ENCODE results near the gene ZNF773. TPM values are rescaled to one million over a fixed set of nuclear protein-coding genes. Genes with fewer than 3 reads are reported as not detected.
"Not testable (repeated sequence)": the region's sequence is repeated elsewhere in the genome, so short reads cannot be mapped to it uniquely, and the experiment has no call there.

The ZNF773 gene
- 4.9 and 5.1 TPM in 2 replicates for total RNA-seq

DNA sequence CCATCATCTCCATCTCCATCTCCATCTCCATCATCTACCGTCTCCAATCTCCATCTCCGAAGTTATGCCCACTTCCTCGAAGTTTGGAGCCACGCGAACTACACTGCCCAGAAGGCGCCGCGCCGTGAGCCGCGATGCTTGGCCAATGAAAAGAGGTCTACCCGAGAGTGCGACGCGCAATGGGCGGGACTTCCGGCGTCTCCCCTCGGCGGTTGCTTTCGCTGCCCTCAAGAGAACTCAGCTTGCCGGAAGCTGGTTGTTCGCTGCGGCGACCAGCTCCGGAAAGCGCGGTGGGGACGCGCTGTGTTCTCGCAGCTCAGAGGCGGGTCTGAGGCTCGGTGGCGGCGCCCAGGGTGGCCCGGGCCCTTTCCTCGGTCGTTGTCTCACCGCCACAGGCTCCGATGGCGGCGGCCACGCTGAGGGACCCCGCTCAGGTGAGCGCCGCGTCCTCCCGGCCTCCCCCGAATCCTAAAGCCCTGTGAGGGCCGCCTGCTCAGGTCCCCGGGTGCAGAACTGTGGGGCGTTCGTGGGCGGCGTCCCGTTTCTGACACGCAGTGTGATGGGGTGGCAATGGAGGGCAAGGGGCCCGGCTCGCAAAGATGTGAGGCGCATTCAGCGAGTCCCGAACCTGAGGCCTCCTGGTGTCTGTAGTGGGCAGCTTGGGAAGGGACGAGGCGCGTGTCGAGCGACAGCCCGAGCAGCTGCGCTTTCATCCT lies at the start of gene ZNF773:
Gene ZNF773 (plus strand): TSS at position 259 of the 716 bp plus-strand sequence. CDS start 143 bp downstream, at position 402.
- Mint-ChIP-seq H3K4me1 (peaks cover 15% of the 10 kb centered on the region), H3K9me3 (peaks cover 39% of the 10 kb centered on the region), H3K36me3 (ENCODE audit: low read depth) (peaks cover 55% of the 10 kb centered on the region), H3K27ac (peak within 1 kb of the TSS; percentile 78), H3K4me3 (peak within 1 kb of the TSS; percentile 67)
- peak; percentile 98 for DNase-seq
- not testable (repeated sequence) for H3K27me3 Mint-ChIP-seq
- intact Hi-C loops (cut with micrococcal nuclease): loop anchor here (1.0 to 10.0 kb wide), 7 partner anchors 23 to 416 kb away; partner anchors contain the start of genes ZNF17, ZNF211, ZNF416 and ZNF417

- no peak for DNase-seq
- Mint-ChIP-seq H3K9me3 (peaks cover 20% of the 10 kb centered on the region), H3K4me1 (no peaks in the 10 kb centered on the region), H3K27me3 (no peaks in the 10 kb centered on the region), H3K27ac (no peak overlapping the region), H3K36me3 (ENCODE audit: low read depth) (peaks cover 2% of the 10 kb centered on the region), H3K4me3 (no peak overlapping the region)
- intact Hi-C loops (cut with micrococcal nuclease): no loop called here
These were observed 47.4 kb upstream of the ZNF773 start for GRCh38 chr19:57452307-57452706.

DNA sequence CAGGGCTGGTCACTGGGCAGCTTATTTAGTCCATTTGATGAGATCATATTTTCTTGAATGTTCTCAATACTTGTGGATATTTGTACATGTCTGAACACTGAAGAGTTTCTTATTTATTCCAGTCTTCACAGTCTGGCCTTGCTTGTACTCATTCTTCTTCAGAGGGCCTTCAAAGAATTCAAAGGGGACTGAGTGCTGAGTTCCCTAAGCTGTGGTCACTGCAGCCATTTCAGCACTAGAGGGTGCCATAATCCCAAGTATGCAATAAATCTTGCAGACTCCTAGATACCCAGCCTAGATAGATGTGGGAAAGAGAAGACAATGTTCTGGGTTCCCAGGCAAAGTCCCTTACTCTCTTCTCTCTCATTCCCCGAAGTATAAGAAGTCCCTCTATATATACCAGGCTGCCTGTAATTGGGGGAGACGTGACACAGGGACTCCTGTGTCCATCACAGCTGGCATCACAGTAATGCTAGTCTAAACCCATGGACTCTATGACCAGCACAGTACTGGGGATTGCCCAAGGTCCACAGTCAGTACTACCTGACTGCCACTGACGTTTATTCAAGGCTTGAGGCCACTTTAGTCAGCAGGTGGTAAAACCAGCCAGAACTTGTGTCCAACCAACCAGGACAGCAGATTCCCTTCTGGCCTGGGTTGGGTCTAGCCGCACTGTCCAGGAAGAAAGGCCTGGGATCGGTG lies 33.9 kb upstream of the ZNF773 start:
- no peak overlapping the region for H3K27ac Mint-ChIP-seq
- no peaks in the 10 kb centered on the region for H3K27me3 Mint-ChIP-seq
- intact Hi-C loops (cut with micrococcal nuclease): no loop called here
- H3K4me1 Mint-ChIP-seq: no peaks in the 10 kb centered on the region
- peak; percentile 80 for DNase-seq
- no peak overlapping the region for H3K4me3 Mint-ChIP-seq
- H3K9me3 Mint-ChIP-seq: peaks cover 12% of the 10 kb centered on the region
- peaks cover 3% of the 10 kb centered on the region for H3K36me3 Mint-ChIP-seq (ENCODE audit: low read depth)

DNA sequence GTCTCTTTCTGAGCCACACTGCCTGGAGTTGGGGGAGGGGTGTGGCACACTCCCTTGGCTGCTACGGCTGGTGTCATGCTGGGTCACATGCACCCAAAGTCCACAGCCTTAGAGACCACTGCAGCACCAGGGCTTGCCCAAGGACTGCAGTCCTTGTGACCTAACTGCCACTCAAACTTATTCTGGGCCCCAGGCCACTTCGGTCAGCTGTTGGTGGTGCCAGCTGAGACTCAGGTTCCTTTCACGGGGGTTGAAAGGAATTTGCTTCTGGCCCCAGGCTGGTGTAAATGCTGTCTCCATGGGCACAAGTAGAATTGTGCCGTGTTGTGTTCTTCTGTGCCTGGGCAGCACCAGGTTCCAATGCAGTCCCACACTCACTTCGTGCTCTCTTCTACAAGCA lies 33.2 kb upstream of the ZNF773 start:
- Mint-ChIP-seq H3K27me3 (no peaks in the 10 kb centered on the region), H3K4me3 (no peak overlapping the region), H3K27ac (no peak overlapping the region), H3K36me3 (ENCODE audit: low read depth) (peaks cover 5% of the 10 kb centered on the region), H3K9me3 (peaks cover 17% of the 10 kb centered on the region), H3K4me1 (no peaks in the 10 kb centered on the region)
- no peak for DNase-seq
- intact Hi-C loops (cut with micrococcal nuclease): no loop called here

- H3K27ac Mint-ChIP-seq: no peak overlapping the region
- intact Hi-C loops (cut with micrococcal nuclease): loop anchor here (10.0 kb wide), 1 partner anchor 681 kb away; the partner anchor contains the start of gene ZNF329
- DNase-seq: no peak
- H3K36me3 Mint-ChIP-seq (ENCODE audit: low read depth): peaks cover 51% of the 10 kb centered on the region
- H3K9me3 Mint-ChIP-seq: peaks cover 60% of the 10 kb centered on the region
- no peak overlapping the region for H3K4me3 Mint-ChIP-seq
- peaks cover 8% of the 10 kb centered on the region for H3K4me1 Mint-ChIP-seq
- H3K27me3 Mint-ChIP-seq: no peaks in the 10 kb centered on the region
These were observed 26.1 kb upstream of the ZNF773 start for GRCh38 chr19:57473646-57474045.

DNA sequence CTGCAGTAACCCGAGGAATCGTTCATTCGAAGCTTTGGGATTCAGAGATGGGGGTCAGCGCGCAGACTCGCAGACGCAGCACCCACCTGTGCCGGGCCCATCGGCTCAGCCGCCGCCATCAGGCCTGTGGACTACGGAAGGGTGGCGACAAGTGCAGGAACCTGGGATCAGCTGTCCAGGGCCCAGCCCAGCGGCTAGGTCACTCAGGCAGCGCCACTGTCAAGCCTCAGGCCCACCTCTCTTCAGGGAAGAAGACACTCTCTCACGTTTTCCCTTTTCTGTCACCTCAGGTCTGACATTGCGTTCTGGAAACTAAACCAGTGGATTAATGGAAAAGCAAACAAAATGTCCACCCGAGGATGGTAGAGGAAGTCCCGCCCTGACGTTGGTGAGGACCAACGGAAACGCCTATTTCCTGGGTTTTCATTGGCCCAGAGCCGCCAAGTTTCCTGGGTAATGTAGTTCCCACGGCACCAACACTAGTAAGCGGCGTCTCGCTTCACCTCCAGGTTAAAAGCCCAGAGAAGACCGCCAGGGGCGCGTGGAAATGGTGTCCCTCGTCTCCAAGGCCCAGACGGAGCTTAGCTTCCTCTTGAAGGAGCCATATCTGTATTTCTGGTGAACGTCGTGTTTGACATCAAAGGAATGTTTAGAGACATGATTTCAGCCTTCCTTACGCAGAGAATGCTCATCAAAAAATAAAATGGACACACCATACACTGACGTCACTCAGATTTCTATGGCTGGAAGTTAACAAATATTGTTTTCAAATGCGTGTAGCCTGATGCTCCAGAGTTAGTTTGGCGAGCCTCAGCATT lies 22.3 kb upstream of the ZNF773 start, which contains the start of gene ZNF772:
Gene ZNF772 (minus strand): TSS at position 376 of the 818 bp plus-strand sequence. CDS start 257 bp downstream, at position 119.
- peaks cover 55% of the 10 kb centered on the region for H3K9me3 Mint-ChIP-seq
- H3K27ac Mint-ChIP-seq: peak within 1 kb of the TSS; percentile 82
- H3K36me3 Mint-ChIP-seq (ENCODE audit: low read depth): peaks cover 46% of the 10 kb centered on the region
- H3K27me3 Mint-ChIP-seq: no peaks in the 10 kb centered on the region
- peak; percentile 95 for DNase-seq
- intact Hi-C loops (cut with micrococcal nuclease): loop anchor here (1.0 to 10.0 kb wide), 3 partner anchors 22 to 677 kb away; partner anchors contain the start of genes ZNF329, ZNF749 and ZNF773
- peaks cover 8% of the 10 kb centered on the region for H3K4me1 Mint-ChIP-seq
- peak within 1 kb of the TSS; percentile 82 for H3K4me3 Mint-ChIP-seq

- Mint-ChIP-seq H3K4me1 (peaks cover 11% of the 10 kb centered on the region), H3K9me3 (peaks cover 37% of the 10 kb centered on the region), H3K27ac (peak within 1 kb of the TSS; percentile 67), H3K4me3 (peak within 1 kb of the TSS; percentile 72), H3K36me3 (ENCODE audit: low read depth) (peaks cover 43% of the 10 kb centered on the region)
- H3K27me3 Mint-ChIP-seq: not testable (repeated sequence)
- peak; percentile 98 for DNase-seq
- intact Hi-C loops (cut with micrococcal nuclease): loop anchor here (1.0 to 5.0 kb wide), 3 partner anchors 40 to 100 kb away; partner anchors contain the start of genes ZNF17, ZNF548 and ZNF549
These were observed 12.1 kb upstream of the ZNF773 start, which contains the start of gene ZNF419 for GRCh38 chr19:57487477-57488298. ZNF419 (plus strand) TSS chr19:57487750; CDS start chr19:57487951, 201 bp downstream.

- DNase-seq, H3K27me3 Mint-ChIP-seq: not testable (repeated sequence)
- H3K4me3 Mint-ChIP-seq: peak overlapping the region; percentile 72
- H3K4me1 Mint-ChIP-seq: peaks cover 11% of the 10 kb centered on the region
- peak overlapping the region; percentile 25 for H3K27ac Mint-ChIP-seq
- peaks cover 42% of the 10 kb centered on the region for H3K9me3 Mint-ChIP-seq
- intact Hi-C loops (cut with micrococcal nuclease): loop anchor here (5.0 kb wide), 2 partner anchors 76 to 101 kb away; partner anchors contain the start of genes ZNF17 and ZNF548
- H3K36me3 Mint-ChIP-seq (ENCODE audit: low read depth): peaks cover 49% of the 10 kb centered on the region
These were observed 11.5 kb upstream of the ZNF773 start for GRCh38 chr19:57488299-57488644.

- Mint-ChIP-seq H3K27ac (peak overlapping the region; percentile 78), H3K4me3 (peak overlapping the region; percentile 67), H3K9me3 (peaks cover 43% of the 10 kb centered on the region), H3K4me1 (peaks cover 15% of the 10 kb centered on the region), H3K36me3 (ENCODE audit: low read depth) (peaks cover 55% of the 10 kb centered on the region)
- intact Hi-C loops (cut with micrococcal nuclease): loop anchor here (1.0 to 10.0 kb wide), 7 partner anchors 22 to 417 kb away; partner anchors contain the start of genes ZNF17, ZNF211, ZNF416 and ZNF417
- H3K27me3 Mint-ChIP-seq, DNase-seq: not testable (repeated sequence)
These were observed 432 bp upstream of the ZNF773 start for GRCh38 chr19:57499332-57499679.

GRCh38 chr19:57500400-57500799 lies 662 bp downstream of the ZNF773 start:
- intact Hi-C loops (cut with micrococcal nuclease); H3K27me3 Mint-ChIP-seq; DNase-seq: not testable (repeated sequence)
- Mint-ChIP-seq H3K27ac (peak overlapping the region; percentile 59), H3K36me3 (ENCODE audit: low read depth) (peaks cover 57% of the 10 kb centered on the region), H3K9me3 (peaks cover 38% of the 10 kb centered on the region), H3K4me1 (peaks cover 15% of the 10 kb centered on the region), H3K4me3 (peak overlapping the region; percentile 67)

DNA sequence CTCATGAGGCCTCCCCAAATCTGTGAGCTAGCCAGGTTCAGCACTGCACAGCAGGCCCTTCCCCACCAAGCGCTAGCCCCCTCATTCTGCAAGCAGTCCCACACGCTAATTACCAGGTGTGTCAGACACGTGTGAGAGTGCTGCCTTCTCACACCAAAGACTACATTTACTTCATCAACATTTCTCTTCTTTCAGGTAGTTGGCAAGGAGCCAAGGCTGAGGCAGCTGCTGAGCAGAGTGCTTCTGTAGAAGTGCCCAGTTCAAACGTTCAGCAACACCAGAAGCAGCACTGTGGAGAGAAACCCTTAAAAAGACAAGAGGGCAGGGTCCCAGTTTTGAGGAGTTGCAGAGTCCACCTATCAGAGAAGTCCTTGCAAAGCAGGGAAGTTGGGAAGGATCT lies 6.4 kb downstream of the ZNF773 start:
- H3K4me1 Mint-ChIP-seq: peaks cover 2% of the 10 kb centered on the region

GRCh38 chr19:57511484-57511883 lies 11.7 kb downstream of the ZNF773 start:
- H3K9me3 Mint-ChIP-seq: peaks cover 38% of the 10 kb centered on the region
- H3K27ac Mint-ChIP-seq: no peak overlapping the region
- H3K4me1 Mint-ChIP-seq: no peaks in the 10 kb centered on the region
- peaks cover 54% of the 10 kb centered on the region for H3K36me3 Mint-ChIP-seq (ENCODE audit: low read depth)
- intact Hi-C loops (cut with micrococcal nuclease): no loop called here
- DNase-seq: no peak
- H3K4me3 Mint-ChIP-seq: no peak overlapping the region
- H3K27me3 Mint-ChIP-seq: no peaks in the 10 kb centered on the region

More for the DNA sequence above, 6.4 kb downstream of the ZNF773 start:
- intact Hi-C loops (cut with micrococcal nuclease): no loop called here
- H3K27ac Mint-ChIP-seq: no peak overlapping the region
- no peak for DNase-seq
- H3K9me3 Mint-ChIP-seq: peaks cover 40% of the 10 kb centered on the region
- no peaks in the 10 kb centered on the region for H3K27me3 Mint-ChIP-seq
- H3K36me3 Mint-ChIP-seq (ENCODE audit: low read depth): peaks cover 75% of the 10 kb centered on the region
- H3K4me3 Mint-ChIP-seq: no peak overlapping the region

Measured in activated CD4-positive, alpha-beta T cell treated with anti-CD3 and anti-CD28 coated beads, Interleukin-2, amount 10 ng/mL, durations not matched to agents 24 days and 14 days (primary cell).